ENCODE results near the gene CRB2. TPM values are rescaled to one million over a fixed set of nuclear protein-coding genes. Genes with fewer than 3 reads are reported as not detected.

The CRB2 gene
- total RNA-seq, 1 donor from 2014 or later = not detected

- Histone ChIP-seq H3K4me1 (no peaks in the 10 kb centered on the region), H3K4me3 (no peak overlapping the region), H3K27me3 (ENCODE audit: low read depth) (no peaks in the 10 kb centered on the region), H3K36me3 (no peaks in the 10 kb centered on the region), H3K27ac (replicated peaks) (no peak overlapping the region), H3K9me3 (replicated peaks) (peaks cover 8% of the 10 kb centered on the region)
- DNase-seq = no peak
- intact Hi-C loops (cut with micrococcal nuclease) = no loop called here
- TF ChIP-seq CTCF (IDR thresholded peaks at IDR 0.05; ENCODE audit: borderline replicate concordance) = no peak
Observed at GRCh38 chr9:123390337-123391135, 34.5 kb downstream of the CRB2 start.

- H3K36me3 ChIP-seq = no peaks in the 10 kb centered on the region
- H3K27ac ChIP-seq (replicated peaks) = no peak overlapping the region
- no peaks in the 10 kb centered on the region for H3K27me3 ChIP-seq (ENCODE audit: low read depth)
- no peaks in the 10 kb centered on the region for H3K4me1 ChIP-seq
- intact Hi-C loops (cut with micrococcal nuclease) = no loop called here
- no peak for DNase-seq
- TF ChIP-seq CTCF (IDR thresholded peaks at IDR 0.05; ENCODE audit: borderline replicate concordance) = no peak
- no peak overlapping the region for H3K4me3 ChIP-seq
- peaks cover 8% of the 10 kb centered on the region for H3K9me3 ChIP-seq (replicated peaks)
Observed at GRCh38 chr9:123391233-123391632, 35.2 kb downstream of the CRB2 start.

- H3K27ac ChIP-seq (replicated peaks) = no peak overlapping the region
- TF ChIP-seq CTCF (IDR thresholded peaks at IDR 0.05; ENCODE audit: borderline replicate concordance) = no peak
- DNase-seq = no peak
- H3K27me3 ChIP-seq (ENCODE audit: low read depth) = no peaks in the 10 kb centered on the region
- no peaks in the 10 kb centered on the region for H3K4me1 ChIP-seq
- no peaks in the 10 kb centered on the region for H3K36me3 ChIP-seq
- peaks cover 8% of the 10 kb centered on the region for H3K9me3 ChIP-seq (replicated peaks)
- intact Hi-C loops (cut with micrococcal nuclease) = no loop called here
- H3K4me3 ChIP-seq = no peak overlapping the region
Observed at GRCh38 chr9:123391946-123392345, 35.9 kb downstream of the CRB2 start.

- Histone ChIP-seq H3K4me3 (no peak overlapping the region), H3K9me3 (replicated peaks) (peaks cover 8% of the 10 kb centered on the region), H3K36me3 (no peaks in the 10 kb centered on the region), H3K27ac (replicated peaks) (no peak overlapping the region), H3K27me3 (ENCODE audit: low read depth) (no peaks in the 10 kb centered on the region), H3K4me1 (no peaks in the 10 kb centered on the region)
- intact Hi-C loops (cut with micrococcal nuclease) = no loop called here
- no peak for TF ChIP-seq CTCF (IDR thresholded peaks at IDR 0.05; ENCODE audit: borderline replicate concordance)
- no peak for DNase-seq
Observed at GRCh38 chr9:123392802-123393201, 36.8 kb downstream of the CRB2 start.

GRCh38 chr9:123394291-123395235 is 38.6 kb downstream of the CRB2 start:
- intact Hi-C loops (cut with micrococcal nuclease) = no loop called here
- TF ChIP-seq CTCF (IDR thresholded peaks at IDR 0.05; ENCODE audit: borderline replicate concordance) = no peak
- DNase-seq = no peak

More at GRCh38 chr9:123394291-123395235, 38.6 kb downstream of the CRB2 start:
- Histone ChIP-seq H3K4me1 (no peaks in the 10 kb centered on the region), H3K36me3 (no peaks in the 10 kb centered on the region), H3K9me3 (replicated peaks) (peaks cover 8% of the 10 kb centered on the region), H3K27me3 (ENCODE audit: low read depth) (no peaks in the 10 kb centered on the region), H3K27ac (replicated peaks) (no peak overlapping the region), H3K4me3 (no peak overlapping the region)

Measured in left ventricle myocardium inferior (tissue), 1 donor.